ENCODE results near the gene NTSR1. TPM values are rescaled to one million over a fixed set of nuclear protein-coding genes. Genes with fewer than 3 reads are reported as not detected.

The NTSR1 gene
- total and polyA plus RNA-seq, 5 donors, result 0.06 TPM; not detected in 4

- no peak overlapping the region for H3K27ac ChIP-seq (ENCODE audit: low read length)
- WGBS, result 67% methylated on average over 8 of the region's 8 CpGs
- H3K4me3 ChIP-seq (ENCODE audit: low read length), result no peak overlapping the region
- H3K27me3 ChIP-seq (ENCODE audit: control insufficient read depth, insufficient read depth), result no peaks in the 10 kb centered on the region
- intact Hi-C loops (cut with DNase I), result no loop called here
- no peaks in the 10 kb centered on the region for H3K9me3 ChIP-seq (ENCODE audit: control insufficient read depth, low read length)
- ATAC-seq (no peak), DNase-seq (peak in 1 of 3 donors; percentile 65)
- H3K4me1 ChIP-seq (ENCODE audit: control insufficient read depth, insufficient read depth, low read length), result no peaks in the 10 kb centered on the region
These were observed 66.1 kb downstream of the NTSR1 start for GRCh38 chr20:62774762-62775161.

GRCh38 chr20:62775206-62775605 is 66.6 kb downstream of the NTSR1 start:
- no peak overlapping the region for H3K4me3 ChIP-seq (ENCODE audit: low read length)
- ATAC-seq (no peak), DNase-seq (no peak)
- no peaks in the 10 kb centered on the region for H3K27me3 ChIP-seq (ENCODE audit: control insufficient read depth, insufficient read depth)
- intact Hi-C loops (cut with DNase I), result no loop called here
- WGBS, result 88% methylated on average over 9 of the region's 9 CpGs
- H3K4me1 ChIP-seq (ENCODE audit: control insufficient read depth, insufficient read depth, low read length), result no peaks in the 10 kb centered on the region
- H3K9me3 ChIP-seq (ENCODE audit: control insufficient read depth, low read length), result no peaks in the 10 kb centered on the region
- no peak overlapping the region for H3K27ac ChIP-seq (ENCODE audit: low read length)

GRCh38 chr20:62776035-62776691 is 67.5 kb downstream of the NTSR1 start:
- Histone ChIP-seq H3K9me3 (ENCODE audit: control insufficient read depth, low read length) (no peaks in the 10 kb centered on the region), H3K27me3 (ENCODE audit: control insufficient read depth, insufficient read depth) (no peaks in the 10 kb centered on the region), H3K4me1 (ENCODE audit: control insufficient read depth, insufficient read depth, low read length) (no peaks in the 10 kb centered on the region), H3K27ac (ENCODE audit: low read length) (no peak overlapping the region), H3K4me3 (ENCODE audit: low read length) (no peak overlapping the region)
- WGBS, result 90% methylated on average over 24 of the region's 24 CpGs
- ATAC-seq (no peak), DNase-seq (no peak)
- intact Hi-C loops (cut with DNase I), result no loop called here

GRCh38 chr20:62776692-62777527 is 68.3 kb downstream of the NTSR1 start:
- Histone ChIP-seq H3K27me3 (ENCODE audit: control insufficient read depth, insufficient read depth) (no peaks in the 10 kb centered on the region), H3K27ac (ENCODE audit: low read length) (no peak overlapping the region), H3K4me3 (ENCODE audit: low read length) (no peak overlapping the region), H3K4me1 (ENCODE audit: control insufficient read depth, insufficient read depth, low read length) (no peaks in the 10 kb centered on the region), H3K9me3 (ENCODE audit: control insufficient read depth, low read length) (no peaks in the 10 kb centered on the region)
- DNase-seq, result no peak
- 67% methylated on average over 14 of the region's 14 CpGs for WGBS
- ATAC-seq, result peak in 1 of 2 donors; percentile 48
- intact Hi-C loops (cut with DNase I), result no loop called here

GRCh38 chr20:62777528-62777830 is 68.8 kb downstream of the NTSR1 start:
- no peaks in the 10 kb centered on the region for H3K9me3 ChIP-seq (ENCODE audit: control insufficient read depth, low read length)
- no peak overlapping the region for H3K27ac ChIP-seq (ENCODE audit: low read length)
- ATAC-seq, result no peak
- H3K4me3 ChIP-seq (ENCODE audit: low read length), result no peak overlapping the region
- no peaks in the 10 kb centered on the region for H3K27me3 ChIP-seq (ENCODE audit: control insufficient read depth, insufficient read depth)
- H3K4me1 ChIP-seq (ENCODE audit: control insufficient read depth, insufficient read depth, low read length), result peaks cover under 1% of the 10 kb centered on the region
- intact Hi-C loops (cut with DNase I), result no loop called here
- 91% methylated on average over 8 of the region's 8 CpGs for WGBS
- DNase-seq, result no peak

- H3K9me3 ChIP-seq (ENCODE audit: control insufficient read depth, low read length), result no peaks in the 10 kb centered on the region
- H3K4me3 ChIP-seq (ENCODE audit: low read length), result no peak overlapping the region
- ATAC-seq, result no peak
- intact Hi-C loops (cut with DNase I), result no loop called here
- DNase-seq, result no peak
- H3K27me3 ChIP-seq (ENCODE audit: control insufficient read depth, insufficient read depth), result no peaks in the 10 kb centered on the region
- WGBS, result 93% methylated on average over 9 of the region's 9 CpGs
- peaks cover 4% of the 10 kb centered on the region for H3K4me1 ChIP-seq (ENCODE audit: control insufficient read depth, insufficient read depth, low read length)
- H3K27ac ChIP-seq (ENCODE audit: low read length), result no peak overlapping the region
These were observed 69.4 kb downstream of the NTSR1 start for GRCh38 chr20:62778058-62778457.

- H3K27ac ChIP-seq (ENCODE audit: low read length), result no peak overlapping the region
- no peak for ATAC-seq
- DNase-seq, result no peak
- no peaks in the 10 kb centered on the region for H3K9me3 ChIP-seq (ENCODE audit: control insufficient read depth, low read length)
- no peaks in the 10 kb centered on the region for H3K27me3 ChIP-seq (ENCODE audit: control insufficient read depth, insufficient read depth)
- no peak overlapping the region for H3K4me3 ChIP-seq (ENCODE audit: low read length)
- 77% methylated on average over 24 of the region's 24 CpGs for WGBS
- intact Hi-C loops (cut with DNase I), result no loop called here
- peaks cover 4% of the 10 kb centered on the region for H3K4me1 ChIP-seq (ENCODE audit: control insufficient read depth, insufficient read depth, low read length)
These were observed 70.2 kb downstream of the NTSR1 start for GRCh38 chr20:62778601-62779416.

GRCh38 chr20:62779417-62779685 is 70.7 kb downstream of the NTSR1 start:
- Histone ChIP-seq H3K27me3 (ENCODE audit: control insufficient read depth, insufficient read depth) (no peaks in the 10 kb centered on the region), H3K4me3 (ENCODE audit: low read length) (no peak overlapping the region), H3K4me1 (ENCODE audit: control insufficient read depth, insufficient read depth, low read length) (peaks cover 4% of the 10 kb centered on the region), H3K9me3 (ENCODE audit: control insufficient read depth, low read length) (no peaks in the 10 kb centered on the region), H3K27ac (ENCODE audit: low read length) (no peak overlapping the region)
- intact Hi-C loops (cut with DNase I), result no loop called here
- 89% methylated on average over 7 of the region's 7 CpGs for WGBS
- no peak for ATAC-seq
- no peak for DNase-seq

GRCh38 chr20:62780204-62780603 is 71.6 kb downstream of the NTSR1 start:
- no peak for DNase-seq

GRCh38 chr20:62780696-62781095 is 72.1 kb downstream of the NTSR1 start:
- Histone ChIP-seq H3K4me3 (ENCODE audit: low read length) (no peak overlapping the region), H3K27me3 (ENCODE audit: control insufficient read depth, insufficient read depth) (no peaks in the 10 kb centered on the region), H3K27ac (ENCODE audit: low read length) (no peak overlapping the region), H3K4me1 (ENCODE audit: control insufficient read depth, insufficient read depth, low read length) (peaks cover 4% of the 10 kb centered on the region), H3K9me3 (ENCODE audit: control insufficient read depth, low read length) (no peaks in the 10 kb centered on the region)
- ATAC-seq, result no peak
- WGBS, result 87% methylated on average over 17 of the region's 17 CpGs
- DNase-seq, result no peak
- intact Hi-C loops (cut with DNase I), result loop anchor here in 2 of 4 donors (10.0 kb wide), 1 partner anchor 276 kb away; no protein-coding TSS in a partner anchor

More at GRCh38 chr20:62780204-62780603, 71.6 kb downstream of the NTSR1 start:
- 76% methylated on average over 20 of the region's 20 CpGs for WGBS
- H3K4me3 ChIP-seq (ENCODE audit: low read length), result no peak overlapping the region
- intact Hi-C loops (cut with DNase I), result loop anchor here in 2 of 4 donors (10.0 kb wide), 1 partner anchor 275 kb away; no protein-coding TSS in a partner anchor
- no peaks in the 10 kb centered on the region for H3K27me3 ChIP-seq (ENCODE audit: control insufficient read depth, insufficient read depth)
- no peak overlapping the region for H3K27ac ChIP-seq (ENCODE audit: low read length)
- H3K4me1 ChIP-seq (ENCODE audit: control insufficient read depth, insufficient read depth, low read length), result peaks cover 4% of the 10 kb centered on the region
- H3K9me3 ChIP-seq (ENCODE audit: control insufficient read depth, low read length), result no peaks in the 10 kb centered on the region
- no peak for ATAC-seq

Measured in right cardiac atrium (tissue), 5 donors.